Liver (tissue), 9 donors: ENCODE results near the gene PPHLN1. TPM values are rescaled to one million over a fixed set of nuclear protein-coding genes. Genes with fewer than 3 reads are reported as not detected.
"Not testable (repeated sequence)": the region's sequence is repeated elsewhere in the genome, so short reads cannot be mapped to it uniquely, and the experiment has no call there.

Source experiments
- DNase-seq: peaks from one replicate; pipeline ENCODE4 v3.0.0-alpha.2; 2017; ENCODE audit warnings: low spot score
- H3K27ac ChIP-seq, 2 donors: one replicate each; pipeline ENCODE4 v1.7.0; 2013; ENCODE audit warnings: inconsistent platforms in 2 of 2, low read length in 2 of 2, control low read depth in 1 of 2, low read depth in 1 of 2, mild to moderate bottlenecking in 1 of 2
- H3K27me3 ChIP-seq, 4 donors: one replicate each; pipeline versions ENCODE4 v1.6.1 to v1.7.0; 2013; ENCODE audit warnings: low read length in 3 of 4, inconsistent platforms in 1 of 4, mild to moderate bottlenecking in 1 of 4, moderate library complexity in 1 of 4; ENCODE audit not compliant: control insufficient read depth in 4 of 4, insufficient read depth in 4 of 4
- H3K36me3 ChIP-seq, 4 donors: one replicate each; pipeline versions ENCODE4 v1.6.1 to v1.7.0; 2013; ENCODE audit warnings: low read length in 3 of 4, mild to moderate bottlenecking in 3 of 4, low read depth in 1 of 4, moderate library complexity in 1 of 4; ENCODE audit not compliant: control insufficient read depth in 4 of 4, insufficient read depth in 3 of 4
- H3K4me1 ChIP-seq, 4 donors: one replicate each; pipeline versions ENCODE4 v1.6.1 to v1.7.0; 2013; ENCODE audit warnings: low read length in 3 of 4, mild to moderate bottlenecking in 3 of 4, moderate library complexity in 1 of 4; ENCODE audit not compliant: control insufficient read depth in 4 of 4, insufficient read depth in 4 of 4
- H3K4me3 ChIP-seq, 3 donors: one replicate each; pipeline versions ENCODE4 v1.6.1 to v1.7.0; 2013; ENCODE audit warnings: low read length in 3 of 3, control low read depth in 1 of 3, low read depth in 1 of 3, mild to moderate bottlenecking in 1 of 3
- H3K9ac ChIP-seq, 2 donors: one replicate each; pipeline ENCODE4 v1.7.0; 2013; ENCODE audit warnings: low read length in 2 of 2, mild to moderate bottlenecking in 2 of 2, moderate library complexity in 2 of 2, control low read depth in 1 of 2, low read depth in 1 of 2
- H3K9me3 ChIP-seq, 4 donors: one replicate each; pipeline versions ENCODE4 v1.6.1 to v1.7.0; 2013; ENCODE audit warnings: low read length in 3 of 4; ENCODE audit not compliant: control insufficient read depth in 4 of 4
- FOXA1 ChIP-seq: IDR thresholded peaks from 2 replicates; pipeline ENCODE4 v1.6.1; 2016; ENCODE audit warnings: antibody characterized with exemption
- HNF4G ChIP-seq: IDR thresholded peaks from 2 replicates; pipeline ENCODE4 v1.6.1; 2016; ENCODE audit warnings: antibody characterized with exemption
- NR2F2 ChIP-seq: IDR thresholded peaks from 2 replicates; pipeline ENCODE4 v1.6.1; 2016; ENCODE audit warnings: antibody characterized with exemption
- RAD21 ChIP-seq, 2 donors: IDR thresholded peaks; 2 replicates each; pipeline ENCODE4 v1.6.1; 2016; ENCODE audit warnings: antibody characterized with exemption in 2 of 2, mild to moderate bottlenecking in 2 of 2
- RXRA ChIP-seq, 2 donors: IDR thresholded peaks; 2 replicates each; pipeline ENCODE4 v1.6.1; 2017 to 2018; ENCODE audit warnings: antibody characterized with exemption in 2 of 2, mild to moderate bottlenecking in 1 of 2
- TAF1 ChIP-seq: conservative IDR thresholded peaks from 2 replicates; pipeline ENCODE4 v1.6.1; 2016; ENCODE audit warnings: antibody characterized with exemption, mild to moderate bottlenecking
- YY1 ChIP-seq: IDR thresholded peaks from 2 replicates; pipeline ENCODE4 v1.6.1; 2016; ENCODE audit warnings: antibody characterized with exemption, mild to moderate bottlenecking
- WGBS: extraction: QIAGEN DNeasy Blood & Tissue Kit; methylation state at CpG from one replicate; pipeline ENCODE4 v1.1.7; 2013; 5-methylcytosine and 5-hydroxymethylcytosine counted together
- polyA plus RNA-seq, 2 donors: library from polyadenylated mRNA; stranded (reverse) in 1 of 2; unstranded in 1 of 2; fragments of 200-250 nt in 1 of 2; fragments of >200 nt in 1 of 2; fragmentation: Nextera tagmentation in 1 of 2; extraction: Ambion mirVana in 1 of 2; gene quantifications; one replicate each; pipeline versions ENCODE4 v1.2.1 to v1.2.3, GENCODE V29; 2013 to 2015
- total RNA-seq, 2 donors: library from RNA; depleted of rRNA; stranded (reverse); fragments of >200 nt; gene quantifications; one replicate each; pipeline ENCODE4 v1.2.3, GENCODE V29; 2014
- TF ChIP-seq, protein P1 (sequence below): IDR thresholded peaks from 2 replicates; pipeline ENCODE4 v1.6.1; 2016; ENCODE audit warnings: antibody characterized with exemption, mild to moderate bottlenecking
- TF ChIP-seq, protein P2 (sequence below): IDR thresholded peaks from 2 replicates; pipeline ENCODE4 v1.6.1; 2016; ENCODE audit warnings: antibody characterized with exemption
- TF ChIP-seq, protein P3 (sequence below): IDR thresholded peaks from 2 replicates; pipeline ENCODE4 v1.6.1; 2016; ENCODE audit warnings: antibody characterized with exemption
- TF ChIP-seq, protein P4 (sequence below): fragments of 150-350 bp; IDR thresholded peaks from 2 replicates; pipeline ENCODE4 v1.5.1; 2017; ENCODE audit warnings: improper control_type of control experiment, low read depth, low read length; ENCODE audit not compliant: missing input control
- TF ChIP-seq, protein P5 (sequence below): IDR thresholded peaks from 2 replicates; pipeline ENCODE4 v1.6.1; 2016; ENCODE audit warnings: antibody characterized with exemption
- donor health status: healthy.
- donor health status: healthy.
- donor health status: healthy.
- donor health status: healthy.
- donor health status: healthy.

PPHLN1 gene
- total and polyA plus RNA-seq, 4 donors = 11.6 to 40.3 (median 27.7) TPM

DNA sequence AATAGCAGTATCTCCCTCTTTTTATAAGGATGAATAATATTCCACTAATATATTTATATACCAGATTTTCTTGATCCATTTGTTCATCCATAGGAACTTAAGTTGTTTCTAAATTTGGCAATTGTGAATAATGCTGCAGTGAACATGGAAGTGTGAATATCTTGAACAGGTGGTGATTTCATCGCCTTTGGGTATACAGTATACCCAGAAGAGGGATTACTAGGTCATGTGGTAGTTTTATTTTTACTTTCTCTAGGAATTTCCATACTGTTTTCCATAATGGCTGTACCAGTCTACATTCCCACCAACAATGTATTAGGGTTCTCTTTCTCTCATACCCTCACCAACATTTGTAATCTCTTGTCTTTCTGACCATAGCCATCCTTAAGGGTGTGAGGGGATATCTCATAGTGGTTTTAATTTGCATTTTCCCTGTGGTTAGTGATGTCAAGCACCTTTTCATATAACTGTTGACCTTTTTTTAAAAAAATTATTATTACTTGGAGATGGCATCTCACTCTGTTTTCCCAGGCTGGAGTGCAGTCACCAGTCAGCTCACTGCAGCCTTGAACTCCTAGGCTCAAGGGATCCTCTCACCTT is 20.5 kb downstream of the PPHLN1 start (continued):
- TF ChIP-seq, protein P1, sequence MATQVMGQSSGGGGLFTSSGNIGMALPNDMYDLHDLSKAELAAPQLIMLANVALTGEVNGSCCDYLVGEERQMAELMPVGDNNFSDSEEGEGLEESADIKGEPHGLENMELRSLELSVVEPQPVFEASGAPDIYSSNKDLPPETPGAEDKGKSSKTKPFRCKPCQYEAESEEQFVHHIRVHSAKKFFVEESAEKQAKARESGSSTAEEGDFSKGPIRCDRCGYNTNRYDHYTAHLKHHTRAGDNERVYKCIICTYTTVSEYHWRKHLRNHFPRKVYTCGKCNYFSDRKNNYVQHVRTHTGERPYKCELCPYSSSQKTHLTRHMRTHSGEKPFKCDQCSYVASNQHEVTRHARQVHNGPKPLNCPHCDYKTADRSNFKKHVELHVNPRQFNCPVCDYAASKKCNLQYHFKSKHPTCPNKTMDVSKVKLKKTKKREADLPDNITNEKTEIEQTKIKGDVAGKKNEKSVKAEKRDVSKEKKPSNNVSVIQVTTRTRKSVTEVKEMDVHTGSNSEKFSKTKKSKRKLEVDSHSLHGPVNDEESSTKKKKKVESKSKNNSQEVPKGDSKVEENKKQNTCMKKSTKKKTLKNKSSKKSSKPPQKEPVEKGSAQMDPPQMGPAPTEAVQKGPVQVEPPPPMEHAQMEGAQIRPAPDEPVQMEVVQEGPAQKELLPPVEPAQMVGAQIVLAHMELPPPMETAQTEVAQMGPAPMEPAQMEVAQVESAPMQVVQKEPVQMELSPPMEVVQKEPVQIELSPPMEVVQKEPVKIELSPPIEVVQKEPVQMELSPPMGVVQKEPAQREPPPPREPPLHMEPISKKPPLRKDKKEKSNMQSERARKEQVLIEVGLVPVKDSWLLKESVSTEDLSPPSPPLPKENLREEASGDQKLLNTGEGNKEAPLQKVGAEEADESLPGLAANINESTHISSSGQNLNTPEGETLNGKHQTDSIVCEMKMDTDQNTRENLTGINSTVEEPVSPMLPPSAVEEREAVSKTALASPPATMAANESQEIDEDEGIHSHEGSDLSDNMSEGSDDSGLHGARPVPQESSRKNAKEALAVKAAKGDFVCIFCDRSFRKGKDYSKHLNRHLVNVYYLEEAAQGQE = no peak
- TF ChIP-seq, protein P2, sequence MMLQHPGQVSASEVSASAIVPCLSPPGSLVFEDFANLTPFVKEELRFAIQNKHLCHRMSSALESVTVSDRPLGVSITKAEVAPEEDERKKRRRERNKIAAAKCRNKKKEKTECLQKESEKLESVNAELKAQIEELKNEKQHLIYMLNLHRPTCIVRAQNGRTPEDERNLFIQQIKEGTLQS = no peak
- TF ChIP-seq RAD21 (IDR thresholded peaks at IDR 0.05) = no peak

DNA sequence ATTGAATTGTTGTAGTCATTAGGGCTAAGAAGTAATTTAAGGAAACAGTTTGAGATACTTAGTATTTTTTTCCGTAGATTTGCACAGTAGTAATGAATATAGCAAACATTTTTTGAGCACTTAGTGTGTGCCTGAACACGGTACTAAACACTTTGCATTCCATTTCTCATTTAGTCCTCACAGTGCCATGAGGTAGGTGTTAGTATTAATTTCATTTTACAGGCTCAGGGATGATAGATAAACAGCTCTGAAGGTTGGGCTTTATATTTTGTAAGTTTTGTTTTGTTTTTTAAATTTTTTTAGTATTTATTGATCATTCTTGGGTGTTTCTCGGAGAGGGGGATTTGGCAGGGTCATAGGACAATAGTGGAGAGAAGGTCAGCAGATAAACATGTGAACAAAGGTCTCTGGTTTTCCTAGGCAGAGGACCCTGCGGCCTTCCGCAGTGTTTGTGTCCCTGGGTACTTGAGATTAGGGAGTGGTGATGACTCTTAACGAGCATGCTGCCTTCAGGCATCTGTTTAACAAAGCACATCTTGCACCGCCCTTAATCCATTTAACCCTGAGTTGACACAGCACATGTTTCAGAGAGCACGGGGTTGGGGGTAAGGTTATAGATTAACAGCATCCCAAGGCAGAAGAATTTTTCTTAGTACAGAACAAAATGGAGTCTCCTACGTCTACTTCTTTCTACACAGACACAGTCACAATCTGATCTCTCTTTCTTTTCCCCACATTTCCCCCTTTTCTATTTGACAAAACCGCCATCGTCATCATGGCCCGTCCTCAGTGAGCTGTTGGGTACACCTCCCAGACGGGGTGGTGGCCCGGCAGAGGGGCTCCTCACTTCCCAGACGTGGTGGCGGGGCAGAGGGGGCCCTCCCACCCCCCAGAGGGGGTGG is 23.4 kb downstream of the PPHLN1 start:
- H3K4me1 ChIP-seq, H3K27ac ChIP-seq, H3K9ac ChIP-seq, H3K36me3 ChIP-seq, H3K4me3 ChIP-seq, H3K9me3 ChIP-seq, H3K27me3 ChIP-seq, DNase-seq: not testable (repeated sequence)
- 91% methylated on average over 11 of the region's 16 CpGs for WGBS

DNA sequence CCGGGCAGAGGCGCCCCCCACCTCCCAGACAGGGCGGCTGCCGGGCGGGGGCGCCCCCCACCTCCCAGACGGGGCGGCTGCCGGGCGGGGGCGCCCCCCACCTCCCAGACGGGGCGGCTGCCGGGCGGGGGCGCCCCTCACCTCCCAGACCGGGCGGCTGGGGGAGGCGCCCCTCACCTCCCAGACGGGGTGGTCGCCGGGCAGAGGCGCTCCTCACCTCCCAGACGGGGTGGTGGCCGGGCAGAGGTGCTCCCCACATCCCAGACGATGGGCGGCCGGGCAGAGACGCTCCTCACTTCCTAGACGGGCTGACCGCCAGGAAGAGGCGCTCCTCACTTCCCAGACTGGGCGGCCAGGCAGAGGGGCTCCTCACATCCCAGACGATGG is 24.0 kb downstream of the PPHLN1 start:
- WGBS = 98% methylated on average over 34 of the region's 34 CpGs
- not testable (repeated sequence) for DNase-seq

DNA sequence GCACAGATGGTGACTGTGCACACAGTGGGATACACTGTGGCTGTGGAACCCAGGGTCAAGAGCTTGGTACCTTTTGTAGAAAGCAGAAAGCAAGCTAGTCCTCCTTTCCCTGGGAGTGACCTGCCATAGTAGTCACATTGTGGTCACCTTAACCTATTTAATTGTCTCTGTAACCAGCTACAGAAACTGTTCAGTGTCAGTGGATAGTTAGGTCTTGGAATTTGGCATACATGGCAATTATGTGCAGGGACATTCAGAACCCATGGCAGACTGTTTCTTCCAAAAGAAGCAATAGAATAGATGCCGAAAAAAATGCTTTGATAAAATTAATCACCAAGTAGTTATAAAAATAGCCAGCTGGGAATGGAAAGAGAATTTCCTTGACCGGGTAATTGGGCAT is 30.4 kb downstream of the PPHLN1 start:
- Histone ChIP-seq H3K36me3 (peaks cover 0 to 15% (median 7%) of the 10 kb centered on the region in 4 donors), H3K9me3 (no peaks in the 10 kb centered on the region), H3K9ac (no peak overlapping the region), H3K4me3 (no peak overlapping the region), H3K27me3 (no peaks in the 10 kb centered on the region), H3K27ac (no peak overlapping the region), H3K4me1 (no peaks in the 10 kb centered on the region)
- no peak for DNase-seq
- WGBS = 86% methylated on average over 2 of the region's 2 CpGs
- TF ChIP-seq, protein P3, sequence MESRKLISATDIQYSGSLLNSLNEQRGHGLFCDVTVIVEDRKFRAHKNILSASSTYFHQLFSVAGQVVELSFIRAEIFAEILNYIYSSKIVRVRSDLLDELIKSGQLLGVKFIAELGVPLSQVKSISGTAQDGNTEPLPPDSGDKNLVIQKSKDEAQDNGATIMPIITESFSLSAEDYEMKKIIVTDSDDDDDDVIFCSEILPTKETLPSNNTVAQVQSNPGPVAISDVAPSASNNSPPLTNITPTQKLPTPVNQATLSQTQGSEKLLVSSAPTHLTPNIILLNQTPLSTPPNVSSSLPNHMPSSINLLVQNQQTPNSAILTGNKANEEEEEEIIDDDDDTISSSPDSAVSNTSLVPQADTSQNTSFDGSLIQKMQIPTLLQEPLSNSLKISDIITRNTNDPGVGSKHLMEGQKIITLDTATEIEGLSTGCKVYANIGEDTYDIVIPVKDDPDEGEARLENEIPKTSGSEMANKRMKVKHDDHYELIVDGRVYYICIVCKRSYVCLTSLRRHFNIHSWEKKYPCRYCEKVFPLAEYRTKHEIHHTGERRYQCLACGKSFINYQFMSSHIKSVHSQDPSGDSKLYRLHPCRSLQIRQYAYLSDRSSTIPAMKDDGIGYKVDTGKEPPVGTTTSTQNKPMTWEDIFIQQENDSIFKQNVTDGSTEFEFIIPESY = no peak
- TF ChIP-seq, protein P1 = no peak
- TF ChIP-seq FOXA1 = no peak
- TF ChIP-seq HNF4G = no peak
- TF ChIP-seq TAF1 = no peak
- TF ChIP-seq RXRA (IDR thresholded peaks at IDR 0.05) = no peak
- TF ChIP-seq YY1 = no peak
- no peak for TF ChIP-seq NR2F2
- TF ChIP-seq RAD21 (IDR thresholded peaks at IDR 0.05) = no peak
- TF ChIP-seq, protein P4, sequence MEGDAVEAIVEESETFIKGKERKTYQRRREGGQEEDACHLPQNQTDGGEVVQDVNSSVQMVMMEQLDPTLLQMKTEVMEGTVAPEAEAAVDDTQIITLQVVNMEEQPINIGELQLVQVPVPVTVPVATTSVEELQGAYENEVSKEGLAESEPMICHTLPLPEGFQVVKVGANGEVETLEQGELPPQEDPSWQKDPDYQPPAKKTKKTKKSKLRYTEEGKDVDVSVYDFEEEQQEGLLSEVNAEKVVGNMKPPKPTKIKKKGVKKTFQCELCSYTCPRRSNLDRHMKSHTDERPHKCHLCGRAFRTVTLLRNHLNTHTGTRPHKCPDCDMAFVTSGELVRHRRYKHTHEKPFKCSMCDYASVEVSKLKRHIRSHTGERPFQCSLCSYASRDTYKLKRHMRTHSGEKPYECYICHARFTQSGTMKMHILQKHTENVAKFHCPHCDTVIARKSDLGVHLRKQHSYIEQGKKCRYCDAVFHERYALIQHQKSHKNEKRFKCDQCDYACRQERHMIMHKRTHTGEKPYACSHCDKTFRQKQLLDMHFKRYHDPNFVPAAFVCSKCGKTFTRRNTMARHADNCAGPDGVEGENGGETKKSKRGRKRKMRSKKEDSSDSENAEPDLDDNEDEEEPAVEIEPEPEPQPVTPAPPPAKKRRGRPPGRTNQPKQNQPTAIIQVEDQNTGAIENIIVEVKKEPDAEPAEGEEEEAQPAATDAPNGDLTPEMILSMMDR = no peak
- TF ChIP-seq, protein P5, sequence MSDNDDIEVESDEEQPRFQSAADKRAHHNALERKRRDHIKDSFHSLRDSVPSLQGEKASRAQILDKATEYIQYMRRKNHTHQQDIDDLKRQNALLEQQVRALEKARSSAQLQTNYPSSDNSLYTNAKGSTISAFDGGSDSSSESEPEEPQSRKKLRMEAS = no peak

More for the DNA sequence above, 24.0 kb downstream of the PPHLN1 start:
- H3K9ac ChIP-seq, H3K9me3 ChIP-seq, H3K4me3 ChIP-seq, H3K27me3 ChIP-seq, H3K36me3 ChIP-seq, H3K4me1 ChIP-seq, H3K27ac ChIP-seq: not testable (repeated sequence)
